IMR-90 (cell line): ENCODE measurements around the gene TST.

Source experiments
- CTCF ChIP-seq: conservative IDR thresholded peaks from 2 replicates; pipeline ENCODE4 v1.5.1; 2012; ENCODE audit warnings: mild to moderate bottlenecking, low read depth, low read length, improper control_type of control experiment
- POLR2A ChIP-seq: IDR thresholded peaks from 2 replicates; pipeline ENCODE4 v1.6.1; 2012; ENCODE audit warnings: mild to moderate bottlenecking, low read depth, low read length

- TF ChIP-seq CTCF (no peak), POLR2A (no peak)
Observed at GRCh38 chr22:37033605-37034430, 14.6 kb upstream of the TST start.
